Activated CD8-positive, alpha-beta memory T cell treated with anti-CD3 and anti-CD28 coated beads for 36 hours (primary cell): ENCODE measurements around the gene CDIP1. TPM values are rescaled to one million over a fixed set of nuclear protein-coding genes. Genes with fewer than 3 reads are reported as not detected.
"Not testable (repeated sequence)": the region's sequence is repeated elsewhere in the genome, so short reads cannot be mapped to it uniquely, and the experiment has no call there.

Source experiments
- CTCF ChIA-PET: fragments of 350-600 bp; sonication (Branson Sonifier 250); formaldehyde crosslinking; loops from one replicate; lab custom pipeline; 2021; ENCODE audit warnings: antibody characterized with exemption; lab: Charles Lee
- POLR2A ChIA-PET: fragments of 350-600 bp; sonication (Branson Sonifier 250); formaldehyde crosslinking; loops from one replicate; lab custom pipeline; 2021; ENCODE audit warnings: antibody characterized with exemption; lab: Charles Lee
- total RNA-seq, 2 experiments: library from RNA; stranded (reverse); gene quantifications; one replicate each; pipeline ENCODE4 v1.2.3, GENCODE V29; 2021

CDIP1 gene
- 10 to 100 TPM; 38.7 to 39.3 TPM for total RNA-seq

DNA sequence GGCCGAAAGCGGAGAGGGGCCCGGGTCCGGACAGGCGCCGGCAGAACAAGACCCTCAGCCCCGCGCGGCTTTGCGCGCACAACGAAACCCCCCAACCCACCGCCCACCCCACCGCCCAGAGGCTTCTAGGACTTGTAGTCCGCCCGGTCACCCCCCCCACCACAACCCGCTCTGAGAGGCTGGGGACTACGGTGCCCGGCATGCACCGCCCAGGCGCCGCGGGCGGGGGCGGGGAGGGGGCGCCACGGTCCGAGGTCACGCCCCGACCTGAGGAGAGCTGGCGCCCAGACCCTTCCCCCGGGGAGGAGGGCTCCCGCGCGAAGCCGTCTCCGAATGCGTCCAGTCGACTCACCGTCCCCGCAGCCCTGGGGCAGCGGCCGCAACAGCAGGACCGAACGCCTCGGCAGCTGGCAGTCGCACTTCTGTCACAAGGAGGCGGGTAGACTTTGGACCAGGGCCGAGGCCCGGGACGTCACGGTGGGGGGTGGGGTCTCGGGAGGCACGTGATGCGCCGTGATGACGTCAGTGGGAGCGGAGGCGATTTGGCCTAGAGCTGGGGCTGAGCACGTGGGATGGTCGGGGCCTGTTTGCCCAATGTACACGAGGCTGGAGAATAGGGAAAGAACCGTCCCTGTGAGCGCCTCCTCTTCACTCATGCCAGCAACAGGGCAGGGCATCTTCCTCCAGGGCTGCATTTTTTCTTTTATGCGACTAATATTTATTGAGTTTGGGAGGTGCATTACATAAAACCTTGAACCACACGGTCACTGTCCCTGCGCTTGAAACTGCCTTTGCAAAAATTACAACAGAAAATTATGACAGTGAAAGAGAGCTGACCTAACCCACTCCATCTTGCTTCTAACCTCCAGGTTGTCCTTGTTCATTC, at the start of gene CDIP1:
CDIP1 (minus strand) TSS at position 424 of the 886 bp plus-strand sequence. CDS start 24,643 bp downstream, outside the sequence.
- ChIA-PET CTCF (interaction anchor here (0.6 to 3.0 kb wide), 4 partner anchors 10 to 67 kb away, joined by 3 to 19 read pairs (median 8); no protein-coding TSS in a partner anchor), POLR2A (interaction anchor here (0.6 to 1.1 kb wide), 5 partner anchors 9 to 78 kb away, joined by 3 to 10 read pairs (median 3); partner anchors contain the start of gene NMRAL1)

DNA sequence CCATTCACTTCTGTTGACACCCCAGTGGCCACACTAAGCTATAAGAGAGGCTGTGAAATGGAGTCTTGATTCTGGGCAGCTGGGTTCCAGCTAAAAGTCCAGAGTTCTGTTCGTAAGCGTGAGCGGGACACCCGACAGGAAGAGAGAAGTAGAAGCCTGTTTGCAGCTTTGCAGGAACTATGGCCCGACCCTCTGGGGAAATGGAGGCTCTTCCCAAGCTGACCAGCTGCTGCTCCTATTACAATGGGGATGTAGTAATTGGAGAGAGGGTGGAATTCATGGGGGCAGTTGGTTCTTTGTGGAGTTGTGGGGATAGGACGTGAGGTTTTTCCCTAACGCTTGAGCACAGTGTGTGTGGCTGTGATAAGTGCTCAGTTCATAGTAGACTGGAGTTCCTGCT, 47.7 kb upstream of the CDIP1 start:
- ChIA-PET POLR2A (interaction anchor here (1.0 kb wide), 1 partner anchor 109 kb away, joined by 5 read pairs; no protein-coding TSS in a partner anchor), CTCF (interaction anchor here (0.5 to 1.8 kb wide), 11 partner anchors 11 to 1378 kb away, joined by 3 to 6 read pairs (median 4); partner anchors contain the start of gene C16orf96)

DNA sequence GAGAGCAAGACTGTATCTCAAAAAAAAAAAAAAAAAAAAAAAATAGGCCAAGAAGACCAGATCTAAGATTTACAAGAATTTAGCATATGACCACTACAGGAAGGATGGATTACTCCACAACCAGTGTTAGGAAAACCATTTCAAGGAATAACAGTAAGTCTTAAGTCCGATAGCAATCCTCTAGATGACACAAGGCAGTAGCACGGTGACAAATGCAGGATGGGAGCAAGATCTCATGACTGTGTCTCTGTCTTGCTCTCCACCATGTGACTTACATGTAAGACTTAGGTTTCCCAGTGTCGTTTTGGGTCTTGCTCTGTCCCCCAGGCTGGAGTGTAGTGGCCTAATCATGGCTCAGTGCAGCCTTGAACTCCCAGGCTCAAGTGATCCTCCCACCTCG, 45.3 kb upstream of the CDIP1 start:
- ChIA-PET CTCF (no interaction called here), POLR2A (no interaction called here)

DNA sequence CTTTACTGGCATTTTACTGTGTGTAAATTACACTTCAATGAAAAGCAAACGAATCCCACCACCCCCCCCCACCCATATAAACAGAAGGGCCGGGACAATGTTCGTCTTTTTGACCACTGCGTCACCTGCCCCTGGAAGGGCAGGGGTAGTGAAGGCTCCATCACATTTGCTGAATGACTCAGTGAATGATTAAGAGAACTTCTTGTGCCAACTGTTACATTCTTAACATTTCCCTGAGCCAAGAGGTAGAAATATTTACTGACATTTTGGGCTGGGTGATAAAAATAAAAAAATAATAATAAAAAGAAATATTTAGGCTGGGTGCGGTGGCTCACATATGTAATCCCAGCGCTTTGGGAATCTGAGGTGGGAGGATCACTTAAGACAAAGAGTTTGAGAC, 41.7 kb upstream of the CDIP1 start:
- ChIA-PET POLR2A (no interaction called here), CTCF (no interaction called here)

DNA sequence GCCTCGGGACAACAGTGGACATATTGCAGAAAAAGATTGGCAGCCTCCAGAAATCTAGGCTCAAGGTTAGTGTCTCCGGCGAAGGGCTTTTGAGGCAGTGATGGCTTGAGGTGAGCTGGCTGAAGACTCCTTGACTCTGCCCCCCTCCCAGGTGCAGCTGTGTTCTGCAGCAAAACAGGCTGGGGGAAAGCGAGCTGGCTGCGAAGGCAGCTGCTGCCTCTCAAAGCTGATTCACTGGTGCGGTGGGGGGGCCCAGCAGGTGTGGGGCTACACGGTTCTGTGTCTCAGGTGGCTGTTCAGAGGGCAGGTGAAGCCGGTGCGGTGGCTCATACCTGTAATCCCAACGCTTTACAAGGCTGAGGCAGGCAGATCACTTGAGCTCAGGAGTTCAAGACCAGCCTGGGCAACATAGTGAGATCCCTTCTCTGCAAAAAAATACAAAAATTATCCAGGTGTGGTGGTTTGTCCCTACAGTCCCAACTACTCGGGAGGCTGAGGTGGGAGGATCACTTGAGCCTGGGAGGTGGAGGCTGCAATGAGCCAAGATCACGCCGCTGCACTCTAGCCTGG, 40.5 kb upstream of the CDIP1 start:
- CTCF ChIA-PET = interaction anchor here (0.6 to 1.1 kb wide), 2 partner anchors 63 to 78 kb away, joined by 3 read pairs; no protein-coding TSS in a partner anchor
- POLR2A ChIA-PET = no interaction called here

- ChIA-PET POLR2A (no interaction called here), CTCF (no interaction called here)
Measured at GRCh38 chr16:4576008-4576407, 37.4 kb upstream of the CDIP1 start.

GRCh38 chr16:4574919-4575705, 36.5 kb upstream of the CDIP1 start:
- ChIA-PET POLR2A (interaction anchor here (0.6 kb wide), 1 partner anchor 724 kb away, joined by 4 read pairs; no protein-coding TSS in a partner anchor), CTCF (interaction anchor here (1.8 kb wide), 1 partner anchor 10 kb away, joined by 5 read pairs; no protein-coding TSS in a partner anchor)

DNA sequence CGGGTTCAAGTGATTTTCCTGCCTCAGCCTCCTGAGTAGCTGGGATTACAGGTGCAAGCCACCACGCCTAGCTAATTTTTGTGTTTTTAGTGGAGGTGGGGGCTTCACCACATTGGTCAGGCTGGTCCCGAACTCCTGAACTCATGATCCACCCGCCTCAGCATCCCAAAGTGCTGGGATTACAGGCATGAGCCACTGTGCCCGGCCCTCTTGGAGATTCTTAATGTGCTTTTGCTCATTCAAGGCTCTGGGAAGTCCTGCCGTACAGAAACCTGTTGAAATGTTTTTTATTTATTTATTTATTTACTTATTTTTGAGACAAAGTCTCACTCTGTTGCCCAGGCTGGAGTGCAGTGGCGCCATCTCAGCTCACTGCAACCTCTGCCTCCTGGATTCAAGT, 35.4 kb upstream of the CDIP1 start:
- CTCF ChIA-PET = interaction anchor here (1.8 kb wide), 1 partner anchor 12 kb away, joined by 5 read pairs; no protein-coding TSS in a partner anchor
- POLR2A ChIA-PET = not testable (repeated sequence)

DNA sequence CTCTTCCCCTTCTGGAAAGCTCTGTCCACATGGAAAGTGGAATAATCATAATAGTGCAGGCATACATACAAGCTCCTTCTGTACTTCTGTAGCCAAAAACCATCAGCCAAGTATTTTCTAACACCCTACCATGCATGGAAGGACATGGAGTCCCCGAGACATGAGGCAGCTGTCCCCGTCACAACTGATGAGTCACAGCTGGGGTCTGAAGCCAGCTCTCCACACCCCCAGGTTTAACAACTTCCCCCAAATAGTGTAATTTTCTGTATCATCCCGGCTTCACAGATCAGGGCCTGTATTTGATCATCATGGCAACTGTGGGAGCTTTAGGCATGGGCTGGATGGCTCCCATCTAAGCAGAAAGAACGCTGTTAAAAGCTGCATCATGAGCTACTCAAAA, 34.1 kb upstream of the CDIP1 start:
- ChIA-PET POLR2A (interaction anchor here (0.7 kb wide), 1 partner anchor 40 kb away, joined by 3 read pairs; no protein-coding TSS in a partner anchor), CTCF (interaction anchor here (0.9 to 1.3 kb wide), 2 partner anchors 10 to 13 kb away, joined by 3 to 4 read pairs; no protein-coding TSS in a partner anchor)

DNA sequence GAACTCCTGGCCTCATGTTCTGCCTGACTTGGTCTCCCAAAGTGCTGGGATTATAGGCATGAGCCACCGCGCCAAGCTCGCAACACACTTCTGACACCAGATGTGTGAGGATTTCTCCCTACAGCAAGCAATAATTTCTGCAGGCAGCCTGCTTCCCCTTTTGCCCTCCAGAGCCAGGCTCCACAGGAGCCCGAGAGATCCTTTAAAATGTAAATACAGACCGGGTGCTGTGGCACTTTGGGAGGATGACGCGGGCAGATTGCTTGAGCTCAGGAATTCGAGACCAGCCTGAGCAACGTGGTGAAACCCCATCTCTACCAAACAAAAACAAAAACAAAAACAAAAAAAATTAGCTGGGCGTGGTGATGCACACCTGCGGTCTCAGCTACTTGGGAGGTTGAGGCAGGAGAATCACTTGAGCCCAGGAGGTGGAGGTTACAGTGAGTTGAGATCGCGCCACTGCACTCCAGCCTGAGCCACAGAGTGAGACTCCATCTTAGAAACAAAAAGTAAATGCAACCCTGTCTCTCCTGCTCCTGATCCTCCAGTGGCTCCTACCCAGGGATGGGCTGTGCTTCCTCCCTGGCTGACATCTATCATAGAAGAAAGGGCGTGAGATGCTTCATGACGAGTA, 32.2 kb upstream of the CDIP1 start:
- POLR2A ChIA-PET = no interaction called here
- CTCF ChIA-PET = no interaction called here

DNA sequence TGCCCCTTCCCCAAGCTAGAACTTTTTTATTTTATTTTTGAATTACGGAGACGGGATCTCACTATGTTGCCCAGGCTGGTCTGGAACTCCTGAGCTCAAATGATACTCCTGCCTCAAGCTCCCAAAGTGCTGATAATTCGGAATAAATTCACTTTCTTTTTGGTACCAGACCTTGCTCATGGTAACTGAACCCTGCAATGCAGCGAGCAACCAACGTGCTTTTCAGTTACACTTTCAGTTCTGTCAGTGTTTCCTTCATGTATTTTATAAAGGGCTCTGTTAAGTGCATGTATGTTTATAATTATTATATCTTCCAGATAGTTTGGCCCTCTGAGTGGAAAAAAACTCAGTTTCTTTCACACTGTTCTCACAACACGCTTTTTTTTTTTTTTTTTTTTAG, 31.5 kb upstream of the CDIP1 start:
- ChIA-PET POLR2A (no interaction called here), CTCF (interaction anchor here (0.7 kb wide), 1 partner anchor 92 kb away, joined by 3 read pairs; no protein-coding TSS in a partner anchor)

DNA sequence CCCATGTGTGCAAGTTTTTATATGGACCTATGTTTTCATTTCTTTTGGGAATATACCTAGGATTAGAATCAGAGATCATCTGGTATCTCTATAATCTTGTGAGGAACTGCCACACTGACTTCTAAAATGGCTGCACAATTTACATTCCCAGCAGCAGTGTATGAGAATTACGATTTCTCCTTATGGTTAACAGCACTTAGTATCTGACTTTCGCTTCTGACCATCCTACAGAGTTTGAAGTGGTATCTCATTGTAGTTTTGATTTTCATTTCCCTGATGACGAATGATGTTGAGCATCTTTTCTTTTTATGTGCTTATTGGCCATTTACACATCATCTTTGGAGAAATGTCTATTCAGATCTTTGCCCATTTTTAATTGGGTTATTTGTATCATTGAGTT, 27.6 kb upstream of the CDIP1 start:
- CTCF ChIA-PET = no interaction called here
- POLR2A ChIA-PET = no interaction called here

GRCh38 chr16:4564661-4565267, 26.2 kb upstream of the CDIP1 start:
- ChIA-PET CTCF (interaction anchor here (0.9 kb wide), 1 partner anchor 50 kb away, joined by 3 read pairs; the partner anchor contains the start of gene UBALD1), POLR2A (no interaction called here)

DNA sequence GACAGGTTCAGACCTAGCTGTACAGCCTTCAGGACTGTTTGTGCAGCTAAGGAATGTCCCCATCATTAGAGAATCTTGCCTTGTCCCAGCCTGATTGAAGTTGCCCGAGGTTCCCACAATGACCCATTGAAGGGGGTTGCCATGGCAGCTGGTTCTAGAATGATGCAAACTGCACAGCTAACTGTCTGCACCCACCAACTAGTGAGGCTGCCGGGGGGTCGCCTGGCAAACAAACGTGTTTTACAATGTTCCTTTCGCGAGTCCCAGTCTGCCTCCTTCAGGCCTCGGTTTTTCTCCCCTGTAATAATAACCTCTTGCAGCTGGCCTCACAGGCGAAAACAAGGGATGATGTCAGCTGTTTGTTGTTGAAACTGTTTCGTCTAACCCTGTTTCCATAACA, 23.0 kb upstream of the CDIP1 start:
- ChIA-PET POLR2A (interaction anchor here (0.6 kb wide), 1 partner anchor 241 kb away, joined by 3 read pairs; the partner anchor contains the start of gene ROGDI), CTCF (no interaction called here)

DNA sequence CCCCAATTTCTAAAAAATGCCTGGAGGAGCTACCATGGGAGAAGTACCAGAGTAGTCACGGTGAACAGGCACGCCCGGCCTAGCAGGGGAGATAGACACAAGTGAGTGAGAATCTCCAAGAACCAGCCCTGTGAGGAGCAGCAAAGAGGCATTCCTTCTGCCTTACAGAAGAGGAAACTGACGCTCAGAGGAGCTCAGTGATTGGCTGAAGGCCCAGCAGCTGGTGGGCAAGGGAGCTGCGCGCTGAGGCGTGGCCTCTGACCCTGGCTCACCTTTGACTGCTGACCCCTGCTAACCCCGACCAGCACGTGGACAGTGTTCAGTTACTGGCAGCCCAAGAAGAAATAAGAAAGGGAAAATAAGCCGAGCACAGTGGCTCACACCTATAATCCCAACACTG, 19.4 kb upstream of the CDIP1 start:
- POLR2A ChIA-PET = no interaction called here
- CTCF ChIA-PET = no interaction called here

DNA sequence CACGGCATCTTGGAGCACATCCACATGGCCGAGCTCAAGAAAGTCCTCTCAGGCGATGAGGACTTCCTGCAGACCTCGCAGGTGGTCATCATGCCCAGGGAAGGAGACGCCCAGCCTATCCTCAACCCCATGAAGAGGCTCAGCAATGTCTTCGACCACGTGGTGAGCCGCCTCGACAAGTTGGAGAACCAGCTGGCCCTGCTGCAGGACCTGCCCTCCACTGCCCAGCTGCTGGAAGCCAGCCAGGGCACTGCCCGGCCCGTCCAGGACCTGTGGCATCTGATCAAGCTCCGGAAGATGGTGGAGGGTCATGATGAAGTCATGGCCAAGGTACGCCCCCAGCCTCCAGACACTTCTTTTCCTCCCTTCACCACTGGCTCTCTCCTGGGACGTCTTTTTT, 18.0 kb upstream of the CDIP1 start:
- CTCF ChIA-PET = interaction anchor here (0.5 to 0.9 kb wide), 3 partner anchors 28 to 202 kb away, joined by 3 to 5 read pairs (median 3); no protein-coding TSS in a partner anchor
- POLR2A ChIA-PET = no interaction called here

DNA sequence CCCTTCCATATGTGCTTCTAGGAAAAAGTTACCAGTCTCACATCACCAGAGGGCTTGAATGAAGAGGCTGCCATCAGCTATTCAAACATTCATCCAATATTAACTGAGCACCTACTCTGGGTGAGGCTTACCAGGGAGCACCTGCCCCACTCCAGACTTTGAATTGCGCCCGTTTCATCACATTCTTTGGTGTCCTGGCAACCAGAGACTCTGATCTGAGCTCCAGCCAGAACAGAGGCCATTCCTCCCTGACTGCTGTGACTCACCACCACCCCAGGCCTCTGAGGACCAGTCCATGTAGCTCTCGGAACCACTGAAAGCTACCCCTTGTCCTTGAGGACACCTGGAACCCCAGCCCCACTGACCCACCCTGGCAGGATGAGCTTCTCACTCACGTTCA, 17.5 kb upstream of the CDIP1 start, which contains the start of gene C16orf96:
C16orf96 (plus strand) TSS at position 229 of the 400 bp plus-strand sequence; CDS start at position 379, 150 bp downstream.
- ChIA-PET POLR2A (no interaction called here), CTCF (interaction anchor here (0.5 to 0.9 kb wide), 4 partner anchors 29 to 1128 kb away, joined by 3 to 5 read pairs (median 4); no protein-coding TSS in a partner anchor)

- POLR2A ChIA-PET = no interaction called here
- CTCF ChIA-PET = interaction anchor here (0.7 to 1.0 kb wide), 2 partner anchors 14 to 34 kb away, joined by 4 read pairs; partner anchors contain the start of gene CDIP1
Measured at GRCh38 chr16:4552541-4552940, 14.0 kb upstream of the CDIP1 start.
